Lower lobe of right lung (tissue), 2 donors: ENCODE data around the gene SKOR2. TPM values are rescaled to one million over a fixed set of nuclear protein-coding genes. Genes with fewer than 3 reads are reported as not detected.
"Not testable (repeated sequence)": the region's sequence is repeated elsewhere in the genome, so short reads cannot be mapped to it uniquely, and the experiment has no call there.

Experiments
- ATAC-seq, 2 donors: fragments of 200-7000 bp; cut with Tn5 transposase; one replicate each; pipeline ENCODE4 v1.9.1; 2020 to 2022; ENCODE audit warnings: mild to moderate bottlenecking in 2 of 2, moderate library complexity in 2 of 2
- DNase-seq: peaks from one replicate; pipeline ENCODE4 v3.0.0-alpha.2; 2020
- H3K27ac ChIP-seq: fragments of 200-600 bp; one replicate; pipeline ENCODE4 v1.8.0; 2022
- H3K27me3 ChIP-seq: fragments of 200-600 bp; one replicate; pipeline ENCODE4 v1.8.0; 2022; ENCODE audit warnings: low read depth
- H3K36me3 ChIP-seq: fragments of 200-600 bp; one replicate; pipeline ENCODE4 v1.8.0; 2022; ENCODE audit warnings: mild to moderate bottlenecking
- H3K4me1 ChIP-seq: fragments of 200-600 bp; one replicate; pipeline ENCODE4 v1.8.0; 2022
- H3K4me3 ChIP-seq: fragments of 200-600 bp; one replicate; pipeline ENCODE4 v1.8.0; 2022; ENCODE audit warnings: mild to moderate bottlenecking
- H3K9me3 ChIP-seq: fragments of 200-600 bp; one replicate; pipeline ENCODE4 v1.8.0; 2022
- intact Hi-C: fragments of 100-400 bp; cut with DNase I; formaldehyde crosslinking; loops from one replicate; pipeline ENCODE4 v1.11.0; 2022
- total RNA-seq: library from RNA; stranded (reverse); fragmentation: NEBNext Ultra II Directional; extraction: Animal tissue kit (Norgen Biotek cat#: 25700); gene quantifications from one replicate; pipeline ENCODE4 v1.2.1, GENCODE V29; 2021
- TF ChIP-seq, protein P1 (sequence below): fragments of 200-600 bp; IDR thresholded peaks from one replicate; pipeline ENCODE4 v1.8.0; 2022; ENCODE audit warnings: antibody characterized with exemption, mild to moderate bottlenecking
- donor health status: DM: no; HTN: yes; CAD: no; lungs with severe emphysema.

The SKOR2 gene
- total RNA-seq, 1 donor from 2014 or later = not detected

DNA sequence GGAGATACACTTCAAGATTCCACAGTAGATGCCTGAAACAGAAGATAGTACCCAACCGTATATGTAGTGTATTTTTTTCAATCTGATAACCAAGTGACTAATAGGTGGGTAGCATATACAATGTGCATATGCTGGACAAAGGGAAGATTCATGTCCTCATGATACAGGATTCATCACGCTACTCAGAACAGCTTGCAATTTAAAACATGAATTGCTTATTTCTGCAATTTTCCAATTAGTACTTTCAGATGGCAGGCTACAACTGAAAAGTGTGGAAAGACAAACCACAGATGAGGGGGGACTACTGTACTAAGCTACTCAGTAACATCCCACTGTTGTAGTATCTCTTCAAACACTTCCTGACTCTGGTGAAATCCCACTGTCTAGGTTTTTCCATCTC lies 79.0 kb downstream of the SKOR2 start:
- Histone ChIP-seq H3K4me3 (no peak overlapping the region), H3K9me3 (no peaks in the 10 kb centered on the region), H3K27ac (no peak overlapping the region), H3K4me1 (peaks cover 34% of the 10 kb centered on the region), H3K36me3 (no peaks in the 10 kb centered on the region), H3K27me3 (no peaks in the 10 kb centered on the region)
- DNase-seq (no peak), ATAC-seq (no peak)
- intact Hi-C loops = no loop called here
- TF ChIP-seq, protein P1, sequence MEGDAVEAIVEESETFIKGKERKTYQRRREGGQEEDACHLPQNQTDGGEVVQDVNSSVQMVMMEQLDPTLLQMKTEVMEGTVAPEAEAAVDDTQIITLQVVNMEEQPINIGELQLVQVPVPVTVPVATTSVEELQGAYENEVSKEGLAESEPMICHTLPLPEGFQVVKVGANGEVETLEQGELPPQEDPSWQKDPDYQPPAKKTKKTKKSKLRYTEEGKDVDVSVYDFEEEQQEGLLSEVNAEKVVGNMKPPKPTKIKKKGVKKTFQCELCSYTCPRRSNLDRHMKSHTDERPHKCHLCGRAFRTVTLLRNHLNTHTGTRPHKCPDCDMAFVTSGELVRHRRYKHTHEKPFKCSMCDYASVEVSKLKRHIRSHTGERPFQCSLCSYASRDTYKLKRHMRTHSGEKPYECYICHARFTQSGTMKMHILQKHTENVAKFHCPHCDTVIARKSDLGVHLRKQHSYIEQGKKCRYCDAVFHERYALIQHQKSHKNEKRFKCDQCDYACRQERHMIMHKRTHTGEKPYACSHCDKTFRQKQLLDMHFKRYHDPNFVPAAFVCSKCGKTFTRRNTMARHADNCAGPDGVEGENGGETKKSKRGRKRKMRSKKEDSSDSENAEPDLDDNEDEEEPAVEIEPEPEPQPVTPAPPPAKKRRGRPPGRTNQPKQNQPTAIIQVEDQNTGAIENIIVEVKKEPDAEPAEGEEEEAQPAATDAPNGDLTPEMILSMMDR = no peak

DNA sequence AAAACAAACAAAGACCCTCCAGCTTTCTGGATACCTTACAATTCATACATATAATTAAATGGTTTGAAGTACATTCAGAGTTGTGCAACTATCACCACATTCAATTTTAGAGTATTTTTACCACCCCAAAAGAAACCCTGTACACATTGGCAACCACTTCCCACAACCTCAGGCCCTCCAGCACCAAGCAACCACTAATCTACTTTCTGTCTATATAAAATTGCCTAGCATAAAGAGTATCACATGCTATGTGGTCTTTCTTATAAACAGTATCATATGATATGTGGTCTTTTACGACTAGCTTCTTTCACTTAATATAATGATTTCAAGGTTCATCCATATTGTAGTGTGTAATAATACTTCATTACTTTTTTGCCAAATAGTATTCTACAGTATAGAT lies 82.5 kb downstream of the SKOR2 start:
- Histone ChIP-seq H3K36me3 (no peaks in the 10 kb centered on the region), H3K4me1 (peaks cover 24% of the 10 kb centered on the region), H3K27ac (no peak overlapping the region), H3K27me3 (no peaks in the 10 kb centered on the region), H3K4me3 (no peak overlapping the region), H3K9me3 (no peaks in the 10 kb centered on the region)
- ATAC-seq = no peak
- intact Hi-C loops = no loop called here
- no peak for DNase-seq
- TF ChIP-seq, protein P1 = no peak

DNA sequence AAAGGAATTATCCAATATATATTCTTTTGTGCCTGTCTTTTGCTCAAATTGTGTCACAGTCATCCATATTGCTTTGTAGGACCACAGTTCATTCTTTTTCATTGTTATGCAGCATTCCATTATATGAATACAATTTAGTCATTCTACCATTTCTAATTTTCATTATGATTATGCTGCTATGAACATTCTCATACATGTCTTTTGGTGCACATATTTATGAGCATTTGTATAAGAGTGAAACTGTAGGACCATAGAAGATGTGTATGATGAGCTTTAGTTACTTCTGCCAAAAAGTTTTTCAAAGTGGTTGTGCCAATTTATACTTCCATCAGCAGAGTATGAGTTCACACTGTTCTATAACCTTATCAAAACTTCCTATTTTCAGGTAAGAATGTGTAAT lies 83.0 kb downstream of the SKOR2 start:
- ATAC-seq (no peak), DNase-seq (no peak)
- TF ChIP-seq, protein P1 = no peak
- Histone ChIP-seq H3K9me3 (no peaks in the 10 kb centered on the region), H3K4me3 (no peak overlapping the region), H3K4me1 (peaks cover 20% of the 10 kb centered on the region), H3K27me3 (no peaks in the 10 kb centered on the region), H3K36me3 (no peaks in the 10 kb centered on the region), H3K27ac (no peak overlapping the region)
- intact Hi-C loops = no loop called here

DNA sequence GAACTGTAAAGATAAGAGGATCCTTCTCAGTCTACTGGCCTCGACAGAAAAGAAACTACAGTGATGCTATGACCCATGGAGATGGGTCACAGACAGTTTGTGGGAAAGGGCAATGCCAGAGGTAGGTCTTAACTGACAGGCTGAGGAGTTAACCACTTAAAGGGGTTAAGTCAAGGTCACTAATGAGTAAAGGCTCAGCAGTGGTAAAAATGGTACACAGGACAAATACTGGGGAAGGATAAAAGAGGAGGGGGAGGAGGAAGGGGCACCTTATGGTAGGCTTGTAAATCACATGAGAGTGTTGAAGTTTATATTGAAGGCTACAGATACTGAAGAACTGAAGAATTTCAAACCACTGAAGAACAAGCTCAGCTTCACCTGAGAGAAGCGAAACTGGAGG lies 85.2 kb downstream of the SKOR2 start:
- intact Hi-C loops = no loop called here
- ATAC-seq (no peak), DNase-seq (no peak)
- no peaks in the 10 kb centered on the region for H3K9me3 ChIP-seq
- H3K36me3 ChIP-seq = no peaks in the 10 kb centered on the region
- no peaks in the 10 kb centered on the region for H3K27me3 ChIP-seq
- no peak overlapping the region for H3K27ac ChIP-seq
- TF ChIP-seq, protein P1 = no peak
- H3K4me3 ChIP-seq = no peak overlapping the region
- peaks cover 9% of the 10 kb centered on the region for H3K4me1 ChIP-seq

DNA sequence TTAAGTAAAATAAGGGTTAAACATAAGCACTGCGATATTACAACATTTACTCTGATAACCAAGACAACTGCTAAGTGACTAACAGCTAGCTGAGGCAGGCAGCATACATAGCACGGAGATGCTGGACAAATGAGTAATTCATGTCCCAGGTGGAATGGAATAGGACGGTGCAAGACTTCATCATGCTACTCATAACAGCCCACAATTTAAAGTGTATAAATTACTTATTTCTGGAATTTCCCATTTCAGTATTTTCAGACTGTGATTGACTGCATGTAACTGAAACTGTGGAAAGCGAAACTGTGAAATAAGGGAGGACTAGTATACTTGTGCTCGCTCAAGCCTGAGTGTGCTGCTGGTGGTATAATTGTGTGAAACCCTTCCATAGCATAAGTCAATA lies 88.2 kb downstream of the SKOR2 start:
- ATAC-seq (no peak), DNase-seq (no peak)
- TF ChIP-seq, protein P1 = no peak
- no peaks in the 10 kb centered on the region for H3K27me3 ChIP-seq
- H3K4me1 ChIP-seq = peaks cover 4% of the 10 kb centered on the region
- intact Hi-C loops = no loop called here
- no peak overlapping the region for H3K4me3 ChIP-seq
- no peaks in the 10 kb centered on the region for H3K36me3 ChIP-seq
- H3K27ac ChIP-seq = no peak overlapping the region
- no peaks in the 10 kb centered on the region for H3K9me3 ChIP-seq

DNA sequence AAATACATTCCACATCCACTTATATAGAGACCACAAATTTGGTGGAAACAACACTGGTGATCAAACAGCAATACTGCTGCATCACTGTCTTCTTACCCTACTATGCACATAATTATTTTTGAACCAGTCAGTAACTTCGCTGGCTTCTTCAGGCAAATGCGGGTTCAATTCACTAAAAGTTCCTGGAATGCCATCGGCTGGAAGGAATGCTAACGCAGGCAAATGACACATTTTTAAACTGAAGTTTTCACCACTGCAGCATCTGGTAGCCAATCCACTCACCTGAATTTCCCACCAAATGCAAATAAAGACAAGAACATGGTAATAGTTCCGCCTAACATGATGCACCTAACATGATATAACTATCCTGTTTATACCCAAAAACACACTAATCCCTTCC lies 91.2 kb downstream of the SKOR2 start:
- H3K4me3 ChIP-seq = no peak overlapping the region
- H3K9me3 ChIP-seq = no peaks in the 10 kb centered on the region
- TF ChIP-seq, protein P1 = no peak
- intact Hi-C loops = no loop called here
- no peak overlapping the region for H3K27ac ChIP-seq
- no peaks in the 10 kb centered on the region for H3K27me3 ChIP-seq
- no peak for DNase-seq
- no peak for ATAC-seq
- no peaks in the 10 kb centered on the region for H3K4me1 ChIP-seq
- peaks cover 14% of the 10 kb centered on the region for H3K36me3 ChIP-seq

DNA sequence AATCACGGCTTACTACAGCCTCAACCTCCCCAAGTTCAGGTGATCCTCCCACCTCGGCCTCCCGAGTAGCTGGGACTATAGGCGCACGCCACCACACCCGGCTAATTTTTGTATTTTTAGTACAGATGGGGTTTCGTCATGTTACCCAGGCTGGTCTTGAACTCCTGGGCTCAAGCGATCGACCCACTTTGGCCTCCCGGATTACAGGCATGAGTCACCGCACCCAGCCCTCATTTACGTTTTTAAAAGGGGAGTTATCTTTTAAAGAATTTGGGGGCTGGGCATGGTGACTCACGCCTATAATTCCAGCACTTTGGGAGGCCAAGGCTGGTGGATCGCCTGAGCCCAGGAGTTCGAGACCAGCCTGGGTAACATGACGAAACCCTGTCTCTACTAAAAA lies 93.1 kb downstream of the SKOR2 start:
- peaks cover 33% of the 10 kb centered on the region for H3K36me3 ChIP-seq
- DNase-seq, ATAC-seq, H3K4me3 ChIP-seq, H3K4me1 ChIP-seq, intact Hi-C loops, H3K27ac ChIP-seq, H3K9me3 ChIP-seq, H3K27me3 ChIP-seq: not testable (repeated sequence)
